GM18502 (cell line): ENCODE measurements around the gene MYO1B.

ENCODE experiments used
- ATAC-seq: cut with Tn5 transposase; IDR thresholded peaks from one replicate; pipeline ENCODE4 v1.9.1; 2021; ENCODE audit warnings: mild to moderate bottlenecking; ENCODE audit not compliant: unreplicated experiment, poor library complexity

MYO1B gene

DNA sequence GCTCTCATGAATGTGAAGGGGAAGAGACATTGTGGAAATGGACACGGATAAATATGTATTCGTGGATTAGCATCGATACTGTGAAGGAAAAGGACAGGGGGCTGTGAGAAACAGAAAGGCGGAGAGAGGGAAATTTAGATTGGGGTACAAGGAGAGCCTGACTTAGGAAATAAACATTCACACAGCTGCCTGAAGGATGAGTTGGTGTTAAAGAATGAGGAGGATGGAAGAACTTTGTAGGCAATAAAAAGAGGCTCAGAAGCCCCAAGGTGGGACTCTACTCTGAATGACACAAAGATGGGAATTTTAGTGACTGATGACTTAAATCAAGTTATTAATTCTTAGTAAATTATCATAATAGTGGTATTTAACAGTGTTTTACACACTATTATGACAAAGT lies 10.1 kb downstream of the MYO1B start:
- no peak for ATAC-seq

DNA sequence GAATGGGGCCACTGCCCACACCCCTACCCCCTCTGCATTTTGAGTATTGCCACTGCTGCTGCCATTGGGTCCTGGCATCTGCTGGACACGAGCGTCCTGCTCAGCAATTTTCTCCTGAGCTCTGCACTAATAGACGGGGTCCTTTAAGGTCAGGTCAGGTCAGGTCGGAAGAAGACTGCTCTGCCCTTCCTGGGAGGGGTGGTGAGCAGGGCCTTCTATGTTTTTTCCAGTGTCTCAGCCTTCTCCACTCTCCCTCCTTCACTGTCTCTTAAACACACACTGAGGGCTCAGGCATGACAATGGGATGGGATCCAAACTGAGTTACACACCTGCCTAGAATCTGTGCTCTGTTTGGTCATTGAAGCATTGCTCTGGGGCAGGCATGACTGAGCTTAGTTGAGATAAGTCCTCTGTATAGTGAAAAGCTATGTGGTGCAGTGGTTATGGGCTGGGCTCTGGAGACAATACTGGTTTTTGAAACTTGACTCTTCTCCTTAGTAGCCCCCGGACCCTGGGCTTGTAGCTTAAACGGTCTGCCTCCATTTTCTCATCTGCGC lies 10.6 kb downstream of the MYO1B start:
- ATAC-seq = no peak

DNA sequence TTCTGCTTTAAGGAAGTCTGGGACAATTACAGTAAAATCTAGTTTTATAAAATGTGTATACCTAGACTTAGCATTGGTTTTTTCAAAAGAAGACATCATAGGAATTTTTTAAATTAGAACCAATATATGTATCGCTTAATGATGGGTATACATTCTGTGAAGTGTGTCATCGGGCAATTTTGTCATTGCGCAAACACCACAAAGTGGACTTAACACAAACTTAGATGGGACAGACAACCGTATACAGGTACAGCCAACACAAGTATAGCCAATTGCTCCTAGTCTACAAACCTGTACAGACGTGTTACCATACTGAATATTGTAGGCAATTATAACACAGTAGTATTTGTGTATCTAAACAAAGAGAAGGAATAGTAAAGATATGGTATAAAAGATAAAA lies 12.7 kb downstream of the MYO1B start:
- ATAC-seq = no peak

DNA sequence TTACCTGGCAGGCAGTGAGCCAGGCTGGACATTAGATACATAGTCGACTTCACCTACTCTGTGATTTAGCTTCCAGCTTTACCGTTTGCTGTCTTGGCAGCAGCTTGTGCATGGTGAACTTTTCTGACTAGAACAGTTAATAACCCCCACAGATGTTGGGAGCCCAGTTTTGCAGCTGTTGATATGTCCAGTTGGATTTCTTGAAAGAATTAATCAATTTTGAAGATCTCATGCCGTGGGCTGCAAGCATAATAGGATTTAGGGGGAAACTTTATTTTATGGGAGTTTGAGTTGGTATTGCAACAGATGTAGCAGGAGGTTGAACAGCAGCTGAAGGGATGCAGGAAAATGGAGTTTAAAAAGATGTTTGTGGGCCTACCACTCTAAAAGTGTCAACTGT lies 13.8 kb downstream of the MYO1B start:
- ATAC-seq = no peak

DNA sequence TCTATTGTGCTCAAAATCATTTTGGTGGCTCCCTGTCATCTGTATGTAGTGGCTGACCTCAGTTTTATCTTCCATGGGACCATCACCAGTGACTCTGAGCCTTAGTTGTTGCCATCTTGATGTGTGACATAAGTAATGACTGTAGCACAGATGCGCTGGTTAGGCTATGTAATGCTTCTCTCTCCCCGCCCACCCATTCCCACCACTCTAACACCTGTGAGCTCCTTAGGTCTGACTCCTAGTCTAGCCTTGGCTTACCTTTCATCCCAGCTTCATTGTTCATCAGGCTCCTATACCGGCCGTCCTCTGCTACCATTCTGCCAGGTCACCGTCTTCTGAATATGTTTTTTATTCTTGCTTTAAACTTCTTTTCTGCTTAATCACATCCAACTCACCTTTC lies 17.2 kb downstream of the MYO1B start:
- no peak for ATAC-seq

DNA sequence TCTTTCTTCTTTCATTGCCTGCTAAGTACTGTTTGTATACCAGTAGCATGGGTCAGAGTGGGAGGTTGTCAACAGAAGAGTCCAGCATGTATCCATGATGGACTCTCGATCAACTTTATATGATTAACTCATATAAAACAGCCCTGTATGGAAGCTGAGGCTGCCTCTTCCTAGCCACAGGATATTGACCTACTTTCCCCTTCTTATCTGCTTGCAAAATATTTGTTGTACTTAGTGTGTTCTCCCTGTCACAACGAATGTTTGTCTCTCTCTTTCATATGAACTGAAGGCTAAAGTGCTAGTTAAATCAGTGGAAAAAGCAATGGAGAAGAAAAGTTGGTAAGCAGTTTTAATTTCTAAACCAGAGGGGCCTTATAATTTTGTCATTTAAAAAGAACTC lies 17.8 kb downstream of the MYO1B start:
- no peak for ATAC-seq

DNA sequence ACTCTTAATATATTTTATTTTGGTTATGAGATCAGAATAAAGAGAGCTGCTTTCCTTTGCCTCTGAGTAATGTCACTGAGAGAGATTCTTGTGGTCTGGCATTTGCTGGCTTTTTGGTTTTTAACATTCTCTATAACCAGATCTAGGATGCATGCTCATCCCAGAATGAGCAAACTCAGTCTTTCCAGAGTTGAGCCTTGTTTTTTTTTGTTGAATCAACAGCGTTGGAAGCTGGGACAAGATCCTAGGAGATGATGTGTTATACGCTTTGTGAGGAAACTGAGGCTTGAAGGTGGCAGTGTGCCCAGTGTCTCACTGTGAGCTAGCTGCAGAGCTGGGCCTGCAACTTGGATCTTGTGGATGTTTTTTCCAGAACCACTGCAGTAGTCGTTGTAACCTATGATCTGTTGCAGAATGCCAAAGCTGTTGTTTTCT lies 19.5 kb downstream of the MYO1B start:
- ATAC-seq = no peak

DNA sequence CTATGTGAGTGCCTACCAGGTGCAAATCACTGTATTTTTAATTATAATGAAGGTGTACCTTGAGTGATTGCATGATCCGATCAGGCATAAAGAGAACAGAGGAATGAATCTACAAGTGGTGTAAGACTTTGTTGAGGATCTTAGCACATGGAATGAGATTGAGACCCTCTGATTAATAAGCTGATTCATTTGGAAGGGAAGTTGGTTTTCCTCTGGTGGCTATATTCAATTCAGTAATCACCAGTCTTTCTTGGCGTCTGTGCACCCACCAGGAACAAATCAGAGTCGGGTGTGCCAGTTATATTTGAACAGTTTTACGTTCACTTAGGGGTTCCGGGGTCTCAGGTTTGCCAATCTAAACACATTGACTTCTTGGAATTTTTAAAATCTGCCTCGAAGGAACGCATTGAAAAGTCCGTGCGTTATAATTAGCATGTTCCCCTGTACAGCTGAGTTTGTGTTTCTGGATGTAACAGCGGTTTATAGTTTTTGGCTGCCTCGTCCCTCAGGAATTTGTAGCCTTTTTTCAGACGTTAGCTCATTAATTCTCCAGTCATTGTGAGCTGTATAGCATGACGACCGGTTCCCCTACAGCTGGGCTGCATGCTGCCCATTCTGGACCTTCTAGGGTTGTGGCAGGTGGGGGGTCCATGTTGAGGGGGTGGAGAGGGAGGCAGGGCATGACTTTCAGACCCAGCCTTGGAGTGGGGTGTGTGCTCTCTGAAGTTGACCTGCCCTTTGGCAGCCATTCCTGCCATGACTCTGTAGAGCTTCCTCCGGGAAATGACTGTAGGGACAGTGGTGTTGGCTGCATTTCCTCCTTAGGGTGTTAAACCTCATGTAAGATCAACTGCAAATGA lies 20.3 kb downstream of the MYO1B start:
- ATAC-seq = no peak

DNA sequence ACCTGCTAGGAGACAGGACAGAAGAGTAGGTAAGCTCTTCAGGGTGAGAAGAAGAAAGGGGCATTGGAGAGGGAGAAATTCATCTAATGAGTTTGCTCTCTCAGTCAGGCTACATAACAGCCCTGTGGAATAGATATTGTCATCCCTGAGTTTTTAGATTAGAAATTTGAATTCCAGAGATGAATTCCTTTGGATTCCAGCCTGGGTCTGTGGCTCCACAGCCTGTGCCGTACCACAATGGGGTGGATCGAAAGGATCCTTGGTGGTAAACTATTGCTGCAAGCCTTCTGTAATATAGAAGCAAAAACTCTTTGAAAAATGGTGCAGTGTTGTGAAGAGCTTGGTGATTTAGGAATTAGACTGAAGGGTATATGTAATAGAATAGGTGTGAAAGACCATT lies 21.0 kb downstream of the MYO1B start:
- no peak for ATAC-seq

DNA sequence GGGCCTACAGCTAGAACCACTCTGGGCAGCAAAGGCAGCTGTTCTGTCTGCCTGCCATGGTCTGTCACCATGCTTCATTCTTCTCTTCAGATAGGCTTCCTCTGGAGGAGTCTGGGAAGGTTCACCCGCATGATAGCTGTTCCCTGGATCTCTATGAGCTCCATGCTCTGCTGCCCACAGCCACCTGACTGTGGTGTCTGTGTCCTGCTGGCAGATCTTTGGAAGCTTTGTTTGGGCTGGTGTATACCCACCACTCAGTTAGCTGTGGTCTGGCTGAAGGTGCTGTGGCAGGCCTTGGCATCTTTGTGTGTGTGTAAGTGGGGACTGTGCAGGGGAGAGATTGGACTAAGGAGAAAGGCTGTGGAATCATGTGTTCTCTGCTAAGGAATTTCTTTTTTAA lies 23.4 kb downstream of the MYO1B start:
- no peak for ATAC-seq

DNA sequence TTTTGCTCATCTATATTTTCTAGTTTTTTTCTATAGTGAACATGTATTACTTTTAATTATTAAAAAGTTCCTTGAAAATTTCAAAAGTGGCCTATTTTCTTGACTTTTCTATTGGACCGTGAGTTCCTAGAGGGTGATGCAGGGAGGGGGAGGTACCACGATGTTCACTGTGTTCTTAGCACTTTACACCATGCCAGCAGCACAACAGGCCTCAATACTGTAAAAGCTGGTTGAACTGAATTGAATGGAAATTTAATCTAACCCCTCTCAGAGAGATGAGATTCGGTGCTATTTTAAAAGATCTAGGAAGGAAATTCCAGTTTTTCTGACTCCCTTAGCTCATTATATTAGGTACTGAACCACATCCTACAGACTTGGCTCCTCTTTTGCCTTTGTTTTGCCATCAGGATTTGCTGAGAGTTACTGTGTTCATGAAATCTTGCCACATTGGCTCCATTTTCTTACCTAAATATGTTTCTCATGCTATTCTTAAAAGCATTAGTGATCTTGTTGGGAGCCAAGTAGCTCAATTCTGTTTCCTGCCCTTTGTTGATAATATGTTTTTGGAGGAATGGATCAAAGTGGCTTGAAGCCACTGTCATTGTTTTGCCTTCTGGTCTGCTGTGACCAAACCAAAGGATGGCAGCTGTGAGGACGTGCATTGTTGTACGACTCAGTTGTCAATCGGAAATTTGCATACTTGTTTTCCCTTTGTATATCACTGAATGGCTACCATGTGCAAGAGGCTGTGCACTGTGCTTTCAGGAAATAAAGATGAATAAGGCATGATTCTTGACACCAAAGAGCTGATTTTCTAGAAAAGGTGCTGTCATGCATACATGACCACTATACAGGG lies 25.3 kb downstream of the MYO1B start:
- no peak for ATAC-seq

DNA sequence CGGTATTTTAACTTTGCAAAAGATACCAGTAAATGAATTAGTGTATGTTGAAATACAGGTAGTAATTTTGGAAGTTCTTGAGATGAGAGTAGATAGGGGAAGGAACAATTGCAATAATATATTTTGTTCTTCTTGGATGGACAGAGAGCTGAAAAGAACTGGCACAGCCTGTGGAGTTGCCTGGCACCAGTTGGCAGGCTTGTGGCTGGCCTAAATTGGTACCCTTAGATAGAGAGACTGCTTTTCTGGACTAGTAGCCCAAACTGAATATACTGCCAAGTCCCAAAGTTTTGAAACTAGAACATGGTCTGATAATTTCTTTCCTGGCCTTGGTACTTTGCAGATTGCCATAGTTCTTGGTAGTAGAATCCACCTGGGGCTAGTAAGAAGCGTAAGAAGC lies 26.9 kb downstream of the MYO1B start:
- ATAC-seq = no peak

DNA sequence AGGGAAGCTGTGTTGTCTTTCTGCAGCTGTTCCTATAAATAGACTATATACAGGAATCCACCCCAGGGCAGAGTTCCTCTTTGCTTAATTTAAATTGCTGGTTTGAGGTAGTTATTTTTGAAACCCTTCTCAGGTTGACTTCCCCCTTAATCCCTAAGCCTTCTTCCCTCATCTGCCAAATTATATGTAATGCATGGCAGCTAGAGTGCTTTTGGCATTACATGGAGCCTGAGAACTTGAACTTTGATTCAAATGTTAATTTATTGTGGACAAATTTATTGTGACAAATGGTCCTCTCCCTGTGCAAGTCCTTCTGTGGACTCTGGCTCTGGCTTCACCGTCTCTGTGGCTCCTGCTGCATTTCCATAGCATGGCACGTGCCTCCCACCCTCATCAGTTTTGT lies 29.2 kb downstream of the MYO1B start:
- ATAC-seq = peak; percentile 66

DNA sequence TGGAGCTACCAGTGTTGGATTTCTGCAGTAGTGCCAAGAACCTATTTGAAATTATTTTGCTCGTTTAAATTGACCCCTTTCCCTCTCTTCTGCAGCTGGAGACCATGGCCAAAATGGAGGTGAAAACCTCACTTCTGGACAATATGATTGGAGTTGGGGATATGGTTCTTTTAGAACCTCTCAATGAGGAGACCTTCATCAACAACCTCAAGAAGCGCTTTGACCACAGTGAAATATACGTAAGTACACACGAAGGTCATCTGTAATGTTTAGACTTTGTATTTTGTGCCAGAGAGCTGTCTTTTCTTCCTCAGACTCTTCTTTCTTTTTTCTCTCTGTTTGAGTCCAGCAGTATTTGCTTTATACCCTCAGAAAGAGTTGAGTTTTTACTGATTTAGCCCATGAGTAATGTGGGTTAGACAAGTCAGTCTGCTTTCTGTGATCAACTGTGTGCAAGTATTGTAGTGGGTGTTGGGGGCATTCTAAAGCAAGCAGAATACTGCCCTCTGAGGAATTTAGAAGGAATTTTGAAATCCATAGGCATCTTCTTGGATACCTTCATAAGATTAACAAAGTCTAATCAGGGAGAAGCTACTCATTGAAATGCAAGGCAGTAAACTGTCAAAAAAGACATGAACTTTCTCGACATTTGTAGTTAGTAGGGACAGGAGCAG lies 31.7 kb downstream of the MYO1B start:
- ATAC-seq = no peak

DNA sequence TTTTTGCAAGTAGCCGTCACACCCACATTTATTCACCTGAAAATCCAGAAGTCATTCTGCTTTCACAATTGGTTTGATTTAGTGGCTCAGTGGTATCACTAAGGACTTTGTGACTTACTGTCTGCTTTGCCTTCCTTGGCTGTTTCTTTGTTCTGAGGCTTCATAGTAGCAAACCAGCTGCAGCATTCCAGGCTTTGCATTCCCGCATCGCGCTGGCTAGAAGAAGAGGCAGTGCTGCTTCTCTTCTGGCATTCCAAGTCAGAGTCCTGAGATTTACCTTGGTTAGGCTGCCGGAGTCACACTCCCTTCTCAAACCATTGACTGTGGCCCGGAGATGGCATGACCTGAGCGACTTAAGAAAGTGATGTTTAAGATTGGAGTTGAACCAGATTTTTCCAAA lies 35.1 kb downstream of the MYO1B start:
- ATAC-seq = no peak

DNA sequence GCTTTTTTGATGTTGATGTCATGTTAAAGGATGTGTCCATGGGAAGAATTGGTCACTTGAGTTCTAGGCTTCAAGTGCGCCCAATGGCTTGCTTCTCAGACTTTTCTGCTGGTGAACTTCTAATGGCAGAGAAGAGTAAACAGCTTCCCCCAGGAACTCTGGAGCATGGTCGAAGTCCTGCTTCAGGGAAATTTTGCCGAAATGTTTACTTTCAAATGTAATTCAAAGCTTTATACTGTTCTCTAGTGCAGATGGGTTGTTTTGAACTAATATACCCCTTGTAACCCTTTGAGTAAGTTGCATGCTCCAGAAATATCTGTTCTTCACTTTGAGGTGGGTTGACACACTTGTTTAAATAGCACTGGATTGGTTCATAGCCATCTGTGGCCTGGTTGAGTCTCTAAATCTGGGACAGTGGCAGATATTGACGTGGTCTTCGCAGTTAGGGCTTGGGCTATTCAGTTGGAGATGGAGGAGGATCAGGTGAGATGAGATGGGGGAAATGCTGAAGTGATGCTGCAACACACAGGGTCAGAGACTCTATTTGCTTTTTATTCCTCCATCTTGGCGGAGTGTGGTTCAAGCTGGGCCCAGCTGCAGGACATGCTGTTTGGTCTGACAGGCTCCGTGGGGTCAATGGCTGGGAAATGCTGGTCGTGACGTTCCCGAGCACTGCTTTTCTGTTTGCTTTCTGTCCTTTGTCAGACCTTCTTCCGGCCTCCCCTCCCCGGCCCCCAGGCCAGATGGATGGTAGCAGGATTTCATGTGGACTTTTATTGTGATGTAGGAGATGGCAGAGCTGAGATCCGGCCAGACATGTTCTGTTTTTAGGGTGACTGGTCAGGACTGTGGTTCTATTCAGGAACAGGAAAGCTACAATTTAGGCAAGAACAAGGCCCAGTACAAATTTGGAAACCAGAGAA lies 35.9 kb downstream of the MYO1B start:
- ATAC-seq = no peak

DNA sequence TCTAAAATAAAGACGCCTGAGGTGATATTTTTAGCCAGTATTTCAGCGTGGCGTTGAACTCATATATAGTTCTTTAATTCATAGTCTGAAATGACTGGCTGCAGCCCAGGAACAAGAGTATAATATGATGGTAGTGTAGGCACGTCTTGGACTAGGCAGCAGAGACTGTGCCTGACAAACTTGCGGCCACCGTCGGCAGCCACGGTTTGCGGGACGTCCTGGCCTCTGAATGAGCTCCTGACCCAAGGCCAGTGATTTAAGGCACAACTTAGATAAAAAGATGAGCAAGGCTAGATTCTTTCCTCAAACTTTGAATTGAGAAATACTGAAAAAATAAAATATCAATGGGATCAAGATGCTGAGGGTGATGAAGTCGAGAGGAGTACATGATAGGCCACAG lies 40.0 kb downstream of the MYO1B start:
- ATAC-seq = no peak

DNA sequence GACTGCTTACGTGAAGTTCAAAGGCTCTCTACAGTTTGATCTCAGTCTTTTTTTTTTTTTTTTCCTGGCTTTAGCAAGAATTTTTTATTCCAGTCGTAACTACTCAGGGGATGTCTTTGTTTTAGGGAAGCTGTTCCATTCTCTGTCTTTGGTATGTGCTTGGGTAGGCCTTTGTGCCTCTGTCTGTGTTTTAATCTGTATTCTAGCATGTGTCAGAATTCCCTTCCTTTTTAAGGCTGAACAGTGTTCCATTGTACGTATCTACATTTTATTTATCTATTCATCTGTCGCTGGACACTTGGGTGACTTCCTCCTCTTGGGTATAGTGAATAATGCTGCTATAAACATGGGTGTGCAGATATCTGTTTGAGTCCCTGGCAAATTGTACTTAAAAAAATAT lies 42.6 kb downstream of the MYO1B start:
- no peak for ATAC-seq

DNA sequence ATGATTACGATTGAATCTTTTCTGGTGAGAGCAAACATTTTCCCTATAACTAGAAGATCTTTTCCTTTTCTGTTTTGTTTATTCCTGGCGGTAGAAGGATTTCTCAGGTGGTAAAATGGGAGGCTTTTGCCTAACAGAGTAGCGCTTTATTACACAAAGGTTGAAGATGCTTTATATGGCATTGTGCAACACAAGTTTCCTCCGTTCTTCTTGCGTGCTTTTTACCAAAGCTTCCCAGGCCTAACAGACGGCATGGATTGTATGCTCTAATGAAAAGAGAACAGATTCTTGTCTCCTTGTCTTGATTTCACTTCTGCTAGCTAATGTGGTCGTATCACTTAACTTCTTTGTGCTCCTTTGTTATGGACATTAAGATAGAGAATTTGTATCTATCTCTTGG lies 43.8 kb downstream of the MYO1B start:
- ATAC-seq = no peak

DNA sequence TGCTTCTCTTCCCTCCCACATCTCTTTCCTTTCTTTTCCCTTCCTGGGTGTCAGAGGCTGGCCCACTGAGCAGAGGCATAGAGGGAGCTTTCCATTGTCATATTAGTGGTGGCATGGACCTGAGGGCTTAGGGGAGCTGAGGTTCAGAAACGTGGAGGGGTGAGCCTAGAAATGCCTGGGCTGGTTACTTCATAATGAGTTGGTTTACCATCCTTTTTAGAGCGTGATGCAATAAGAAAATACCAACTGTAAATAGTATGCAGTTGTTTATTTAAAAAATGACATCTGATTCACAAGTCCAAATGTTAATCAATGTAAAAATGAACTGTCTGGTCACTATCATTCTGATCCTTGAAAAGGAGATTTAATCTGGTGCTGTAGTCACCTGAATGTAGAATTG lies 46.3 kb downstream of the MYO1B start:
- ATAC-seq = no peak
